HG03097 (cell line): Measurements from ENCODE around the gene MGAT4B.
"Not testable (repeated sequence)": the region's sequence is repeated elsewhere in the genome, so short reads cannot be mapped to it uniquely, and the experiment has no call there.

Experiments used
- ATAC-seq: cut with Tn5 transposase; IDR thresholded peaks from one replicate; pipeline ENCODE4 v1.9.1; 2021; ENCODE audit not compliant: unreplicated experiment, low FRiP score

The MGAT4B gene

GRCh38 chr5:179795863-179796833 is 10.5 kb downstream of the MGAT4B start:
- peak; percentile 65 for ATAC-seq

DNA sequence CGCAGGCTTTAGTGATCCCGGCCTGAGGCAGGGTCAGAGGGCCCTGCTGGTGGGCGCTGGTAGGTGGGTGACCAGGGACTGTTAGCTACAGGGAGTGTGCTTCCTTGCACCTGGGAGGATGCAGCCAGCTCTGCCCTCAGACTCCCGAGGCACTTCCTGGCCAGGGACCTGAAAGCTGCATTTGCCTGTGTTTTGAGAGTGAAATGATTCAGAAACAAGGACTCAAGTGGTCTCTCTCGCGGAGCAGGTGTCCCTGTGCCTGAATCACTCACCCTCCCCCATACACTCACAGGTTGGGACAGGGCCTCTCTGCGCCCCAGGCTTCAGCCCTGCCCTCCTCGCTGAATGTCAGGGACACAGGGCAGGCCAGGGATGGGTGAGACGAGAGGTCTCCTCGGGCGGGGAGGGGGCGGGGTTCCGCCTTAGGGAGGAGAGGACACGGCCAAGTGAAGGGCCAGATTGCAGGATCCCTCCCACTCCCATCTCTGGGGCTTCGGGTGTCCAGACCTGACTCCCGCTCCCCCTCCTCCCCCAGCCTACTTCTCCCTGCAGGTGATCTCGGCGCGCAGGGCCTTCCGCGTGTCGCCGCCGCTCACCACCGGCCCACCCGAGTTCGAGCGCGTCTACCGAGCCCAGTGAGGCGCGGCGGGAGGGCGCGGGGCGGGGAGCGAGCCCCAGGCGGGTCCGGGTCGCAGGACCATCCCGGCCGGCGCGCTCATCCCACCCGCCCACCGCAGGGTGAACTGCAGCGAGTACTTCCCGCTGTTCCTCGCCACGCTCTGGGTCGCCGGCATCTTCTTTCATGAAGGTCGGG is 11.4 kb downstream of the MGAT4B start:
- no peak for ATAC-seq

DNA sequence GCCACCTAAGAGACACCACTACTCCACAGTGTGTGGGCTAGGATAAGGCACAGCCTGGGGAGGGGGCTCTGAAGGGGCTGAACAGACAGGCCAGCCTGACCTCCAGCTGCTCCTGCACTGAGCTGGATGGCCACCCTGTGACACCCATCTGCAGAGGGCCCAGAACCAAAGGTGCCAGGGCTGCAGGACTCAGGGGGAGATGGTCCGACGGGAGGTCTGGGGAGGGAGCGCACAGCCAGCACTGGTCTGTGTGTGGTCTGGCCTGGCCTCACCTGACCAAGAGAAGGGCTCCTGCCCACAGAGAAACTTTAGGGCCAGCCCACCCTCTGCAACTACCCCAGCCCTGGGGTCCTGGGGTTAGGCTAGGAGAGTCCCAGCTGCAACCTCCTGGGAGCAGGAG is 12.1 kb downstream of the MGAT4B start:
- no peak for ATAC-seq

DNA sequence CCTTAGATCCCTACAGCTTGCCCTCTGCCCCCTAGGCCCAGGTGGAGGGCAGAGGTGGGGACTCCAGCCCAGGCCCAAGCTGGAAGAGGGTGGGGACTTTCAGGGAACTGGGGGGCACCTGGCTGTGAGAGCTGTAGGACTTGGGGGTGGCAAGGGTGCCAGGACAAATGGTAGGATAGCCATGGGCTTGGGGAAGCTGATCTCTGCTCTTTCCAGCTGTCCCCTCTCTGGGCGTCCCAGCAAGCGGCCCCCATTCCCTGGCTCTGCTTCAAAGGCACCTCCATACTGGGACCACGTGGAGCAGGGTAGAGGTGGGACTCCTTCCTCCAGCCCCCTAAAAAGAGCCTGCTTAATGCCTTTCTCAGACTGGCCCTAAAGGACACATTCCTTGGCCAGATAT is 12.5 kb downstream of the MGAT4B start:
- no peak for ATAC-seq

- ATAC-seq = peak; percentile 38
Observed at GRCh38 chr5:179793468-179794139, 13.1 kb downstream of the MGAT4B start, which contains the start of gene LTC4S. LTC4S (plus strand) TSS chr5:179793986; CDS start chr5:179794081, 95 bp downstream.

- no peak for ATAC-seq
Observed at GRCh38 chr5:179792612-179793467, 13.8 kb downstream of the MGAT4B start.

- ATAC-seq = no peak
Observed at GRCh38 chr5:179791881-179792611, 14.6 kb downstream of the MGAT4B start.

- ATAC-seq = not testable (repeated sequence)
Observed at GRCh38 chr5:179789278-179789677, 17.4 kb downstream of the MGAT4B start.

DNA sequence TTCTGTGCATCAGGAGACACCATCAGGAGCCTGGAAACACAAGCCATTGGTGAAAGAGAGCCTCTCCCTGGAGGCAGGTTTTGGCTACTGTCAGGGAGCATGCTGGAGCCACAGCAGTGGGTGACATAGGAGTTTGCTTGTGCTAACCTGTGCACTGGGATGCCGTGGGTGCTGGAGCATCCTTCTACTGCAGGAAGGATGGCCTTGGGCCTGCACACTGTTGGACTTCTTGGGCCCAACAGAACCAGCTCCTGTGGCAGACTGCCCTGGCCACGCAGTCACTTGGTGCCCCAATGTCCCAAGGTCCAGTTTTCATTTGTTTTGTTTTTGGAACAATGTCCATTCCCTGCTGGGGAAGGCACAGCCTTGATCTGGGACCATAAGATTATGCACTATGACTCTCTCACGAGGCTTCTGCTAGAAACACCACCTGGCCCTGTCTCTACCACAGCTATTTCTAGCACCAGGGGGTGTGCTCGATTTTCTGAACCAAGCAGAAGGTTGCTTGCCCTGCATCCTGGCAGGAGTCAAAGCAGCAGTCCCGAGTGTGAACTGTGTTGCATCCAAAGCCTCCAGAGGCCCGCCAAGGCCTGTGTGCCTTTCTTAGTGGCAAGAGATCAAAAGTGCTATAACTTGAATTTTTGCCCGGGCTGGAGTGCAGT is 18.3 kb downstream of the MGAT4B start:
- ATAC-seq = no peak

GRCh38 chr5:179786861-179787260 is 19.8 kb downstream of the MGAT4B start:
- ATAC-seq = no peak

GRCh38 chr5:179783128-179783527 is 23.5 kb downstream of the MGAT4B start:
- ATAC-seq = no peak

DNA sequence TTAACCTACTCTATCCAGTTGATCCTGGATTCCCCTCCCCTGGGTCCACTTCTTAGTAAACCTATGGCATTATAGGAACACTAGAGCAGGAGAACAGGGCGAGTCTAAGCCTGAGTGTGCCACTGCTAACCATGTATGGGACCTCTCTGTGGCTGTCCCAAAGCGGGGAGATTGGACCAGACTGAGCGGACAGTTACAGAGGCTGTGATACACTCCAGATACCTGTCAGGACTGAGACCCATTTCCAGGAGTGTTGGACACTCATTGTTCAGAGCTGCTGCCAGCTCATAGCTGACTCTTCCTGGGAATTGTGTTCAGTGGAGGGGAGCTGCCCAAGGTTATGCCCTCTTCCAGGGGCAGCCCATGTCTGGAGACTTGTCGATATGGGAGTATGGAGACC is 24.8 kb downstream of the MGAT4B start:
- no peak for ATAC-seq

- ATAC-seq = no peak
Observed at GRCh38 chr5:179780362-179780761, 26.3 kb downstream of the MGAT4B start.

- ATAC-seq = no peak
Observed at GRCh38 chr5:179779826-179780225, 26.8 kb downstream of the MGAT4B start.

- no peak for ATAC-seq
Observed at GRCh38 chr5:179778591-179778990, 28.1 kb downstream of the MGAT4B start.

DNA sequence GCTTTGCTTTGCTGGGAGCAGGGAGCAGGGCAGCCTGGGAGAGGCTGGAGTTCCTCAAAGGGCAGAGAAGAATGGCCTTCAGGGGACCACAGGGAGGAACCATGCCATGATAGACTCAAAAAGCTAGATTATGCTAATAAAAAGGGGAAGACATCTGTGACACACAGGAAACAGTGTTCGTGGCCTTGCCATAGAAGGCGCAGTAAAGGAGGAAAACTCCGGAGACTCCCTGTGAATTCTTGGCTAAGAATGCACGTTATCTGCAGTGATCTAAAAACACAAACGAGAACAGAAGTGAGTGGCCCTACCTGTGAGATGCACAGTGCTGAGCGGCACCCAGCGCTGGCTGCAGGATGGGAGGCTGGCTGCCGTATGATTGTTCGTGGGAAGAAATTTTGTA is 28.8 kb downstream of the MGAT4B start:
- no peak for ATAC-seq

- ATAC-seq = no peak
Observed at GRCh38 chr5:179777456-179777855, 29.2 kb downstream of the MGAT4B start.

DNA sequence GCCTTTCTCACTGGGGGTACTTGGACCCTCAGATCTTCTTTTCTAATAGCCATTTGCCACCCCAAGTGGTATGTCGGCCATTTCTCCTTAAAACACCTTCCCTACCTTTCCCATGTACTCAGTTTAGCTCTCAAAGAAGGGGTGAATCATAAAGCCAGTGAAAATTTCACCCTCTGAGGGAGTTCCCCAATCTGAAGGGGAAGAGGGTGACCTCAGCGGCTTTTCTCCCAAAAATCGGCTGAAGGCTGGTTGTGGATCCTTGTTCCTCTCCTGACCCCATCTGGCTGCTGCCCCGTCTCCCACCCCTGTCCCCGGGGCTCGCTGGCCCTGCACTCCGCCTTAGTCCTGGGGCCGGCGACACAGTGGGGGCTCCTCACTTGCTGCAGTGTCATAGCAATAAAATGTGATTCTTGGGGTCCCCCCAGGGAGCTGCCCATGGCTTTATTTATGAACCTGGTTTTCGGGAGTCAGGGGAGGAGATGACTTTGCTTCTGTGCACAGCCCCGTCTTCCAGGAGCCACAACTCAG is 30.2 kb downstream of the MGAT4B start:
- ATAC-seq = no peak
